AG04450 (cell line): ENCODE measurements around the gene APLNR. TPM values are rescaled to one million over a fixed set of nuclear protein-coding genes. Genes with fewer than 3 reads are reported as not detected.

Experiments
- CTCF ChIA-PET: fragments of 300-600, 350-600 bp; formaldehyde crosslinking; extraction: SDS; loops from one replicate; lab custom pipeline; 2022; ENCODE audit warnings: antibody characterized with exemption, inconsistent platforms; lab: Charles Lee
- POLR2A ChIA-PET: fragments of 350-600 bp; formaldehyde crosslinking; extraction: SDS; loops from one replicate; lab custom pipeline; 2021; ENCODE audit warnings: antibody characterized with exemption, inconsistent platforms; lab: Yijun Ruan, JAX
- DNase-seq: peaks from one replicate; pipeline ENCODE4 v3.0.0-alpha.2; 2011; ENCODE audit warnings: low read depth, low spot score
- H3K27ac ChIP-seq: one replicate; pipeline ENCODE4 v1.5.1; 2012; ENCODE audit warnings: low read depth, low read length, control low read depth
- H3K27me3 ChIP-seq: one replicate; pipeline ENCODE4 v1.6.0; 2012; ENCODE audit warnings: low read length; ENCODE audit not compliant: control insufficient read depth, insufficient read depth
- H3K4me3 ChIP-seq: 2 replicates; pipeline ENCODE4 v1.5.1; 2011; ENCODE audit warnings: mild to moderate bottlenecking, low read depth, low read length, control low read depth
- H3K9me3 ChIP-seq: 2 replicates; pipeline ENCODE4 v1.5.1; 2012; ENCODE audit warnings: low read length; ENCODE audit not compliant: control insufficient read depth, insufficient read depth
- polyA plus RNA-seq: library from polyadenylated mRNA; depleted of rRNA; stranded (reverse); fragments of >200 nt; gene quantifications from 2 replicates; pipeline ENCODE4 v1.2.3, GENCODE V29; 2011
- TF ChIP-seq, protein P1 (sequence below): IDR thresholded peaks from 2 replicates; pipeline ENCODE4 v1.5.1; 2011; ENCODE audit warnings: low read depth, low read length, control low read depth, inconsistent platforms

Gene APLNR
- polyA plus RNA-seq, 1 experiment, result not detected

DNA sequence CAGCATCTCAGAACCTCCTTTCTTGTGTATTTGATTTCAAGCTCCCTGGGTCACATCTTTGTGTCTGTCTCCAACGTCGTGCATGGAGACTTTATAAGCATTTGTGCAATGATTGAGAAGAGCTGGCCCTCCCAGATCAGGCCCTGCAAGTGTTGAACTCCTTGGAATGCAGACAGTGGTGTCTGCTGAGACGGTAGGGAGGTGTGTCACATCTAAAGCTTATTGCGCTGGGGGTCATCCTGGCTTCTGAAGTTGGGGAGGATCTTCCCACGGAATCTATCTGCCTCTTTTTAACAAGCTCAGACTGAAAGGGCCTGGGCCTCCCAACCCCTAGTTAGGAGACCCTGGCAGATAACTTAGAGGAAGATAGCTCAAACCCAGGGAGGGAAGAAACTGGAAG lies 6.7 kb downstream of the APLNR start:
- Histone ChIP-seq H3K4me3 (no peak overlapping the region), H3K27me3 (peaks cover 39% of the 10 kb centered on the region), H3K9me3 (no peaks in the 10 kb centered on the region), H3K27ac (no peak overlapping the region)
- CTCF ChIA-PET, result interaction anchor here (1.6 kb wide), 1 partner anchor 19 kb away, joined by 18 read pairs; no protein-coding TSS in a partner anchor
- POLR2A ChIA-PET, result no interaction called here
- TF ChIP-seq, protein P1, sequence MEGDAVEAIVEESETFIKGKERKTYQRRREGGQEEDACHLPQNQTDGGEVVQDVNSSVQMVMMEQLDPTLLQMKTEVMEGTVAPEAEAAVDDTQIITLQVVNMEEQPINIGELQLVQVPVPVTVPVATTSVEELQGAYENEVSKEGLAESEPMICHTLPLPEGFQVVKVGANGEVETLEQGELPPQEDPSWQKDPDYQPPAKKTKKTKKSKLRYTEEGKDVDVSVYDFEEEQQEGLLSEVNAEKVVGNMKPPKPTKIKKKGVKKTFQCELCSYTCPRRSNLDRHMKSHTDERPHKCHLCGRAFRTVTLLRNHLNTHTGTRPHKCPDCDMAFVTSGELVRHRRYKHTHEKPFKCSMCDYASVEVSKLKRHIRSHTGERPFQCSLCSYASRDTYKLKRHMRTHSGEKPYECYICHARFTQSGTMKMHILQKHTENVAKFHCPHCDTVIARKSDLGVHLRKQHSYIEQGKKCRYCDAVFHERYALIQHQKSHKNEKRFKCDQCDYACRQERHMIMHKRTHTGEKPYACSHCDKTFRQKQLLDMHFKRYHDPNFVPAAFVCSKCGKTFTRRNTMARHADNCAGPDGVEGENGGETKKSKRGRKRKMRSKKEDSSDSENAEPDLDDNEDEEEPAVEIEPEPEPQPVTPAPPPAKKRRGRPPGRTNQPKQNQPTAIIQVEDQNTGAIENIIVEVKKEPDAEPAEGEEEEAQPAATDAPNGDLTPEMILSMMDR, result no peak
- DNase-seq, result no peak

DNA sequence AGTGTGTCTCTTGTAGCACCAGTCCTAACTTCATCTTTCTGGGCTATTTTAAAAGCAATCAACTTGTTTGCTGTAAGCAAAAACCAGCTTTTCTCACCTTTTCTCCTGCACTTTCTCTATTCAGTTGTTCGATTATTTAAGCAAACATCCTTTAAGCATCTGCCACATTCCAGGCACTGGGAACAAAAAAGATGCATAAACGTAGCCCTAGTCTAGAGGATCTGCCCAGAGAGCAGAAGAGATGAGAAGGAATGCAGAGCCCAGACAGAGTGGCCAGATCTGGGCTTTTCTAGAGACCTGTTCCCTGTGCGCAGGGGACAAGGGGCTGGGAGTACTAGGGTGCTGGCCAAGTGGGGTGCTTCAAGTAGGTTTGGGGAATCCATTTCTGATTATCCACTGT lies 8.4 kb downstream of the APLNR start:
- H3K9me3 ChIP-seq, result no peaks in the 10 kb centered on the region
- ChIA-PET CTCF (interaction anchor here (0.8 to 1.0 kb wide), 2 partner anchors 20 to 37 kb away, joined by 3 read pairs; no protein-coding TSS in a partner anchor), POLR2A (no interaction called here)
- no peak overlapping the region for H3K4me3 ChIP-seq
- TF ChIP-seq, protein P1, result no peak
- DNase-seq, result no peak
- peaks cover 27% of the 10 kb centered on the region for H3K27me3 ChIP-seq
- no peak overlapping the region for H3K27ac ChIP-seq

DNA sequence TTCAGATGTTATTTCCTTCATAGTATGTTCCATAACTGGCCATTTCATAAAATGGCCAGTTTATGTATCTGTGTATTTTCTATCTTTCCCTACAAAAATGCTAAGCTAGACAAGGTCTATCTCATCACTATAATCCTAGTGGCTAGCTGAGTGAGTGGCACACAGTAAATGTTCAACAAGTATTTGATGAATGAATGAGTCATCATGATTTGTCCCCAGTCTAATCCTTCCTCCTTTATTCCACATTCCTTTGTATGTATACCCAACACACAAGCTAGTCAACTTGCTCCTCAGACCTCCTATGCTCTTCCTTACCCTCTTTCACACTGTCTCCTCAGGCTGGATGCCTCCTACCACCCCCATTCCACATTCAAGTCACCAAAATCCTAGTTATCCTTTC lies 12.5 kb downstream of the APLNR start:
- Histone ChIP-seq H3K27me3 (peaks cover 8% of the 10 kb centered on the region), H3K4me3 (no peak overlapping the region), H3K27ac (no peak overlapping the region), H3K9me3 (no peaks in the 10 kb centered on the region)
- CTCF ChIA-PET, result interaction anchor here (6.4 kb wide), 1 partner anchor 25 kb away, joined by 69 read pairs; no protein-coding TSS in a partner anchor
- POLR2A ChIA-PET, result interaction anchor here (1.8 kb wide), 1 partner anchor 10 kb away, joined by 5 read pairs; no protein-coding TSS in a partner anchor
- DNase-seq, result no peak
- TF ChIP-seq, protein P1, result no peak

DNA sequence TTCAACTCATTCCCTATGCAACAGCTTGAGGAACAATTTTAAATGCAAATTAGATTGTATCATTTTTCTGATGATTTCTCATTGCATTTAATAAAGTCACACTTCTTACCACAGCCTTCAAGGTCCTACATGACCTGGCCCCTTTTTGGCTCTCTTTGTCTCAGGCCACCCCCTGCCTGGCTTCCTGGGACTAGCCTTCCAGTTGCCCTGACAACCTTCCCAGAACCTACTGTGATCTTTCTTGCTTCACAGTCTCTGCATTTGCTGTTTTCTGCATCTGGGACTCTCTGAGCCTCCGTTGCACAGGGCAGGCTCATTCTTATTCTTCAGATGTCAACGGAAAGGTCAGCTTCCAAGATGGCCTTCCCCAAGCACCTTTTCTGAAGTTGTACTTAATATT lies 12.9 kb downstream of the APLNR start:
- TF ChIP-seq, protein P1, result no peak
- no peak for DNase-seq
- ChIA-PET POLR2A (interaction anchor here (1.8 kb wide), 1 partner anchor 10 kb away, joined by 5 read pairs; no protein-coding TSS in a partner anchor), CTCF (interaction anchor here (6.4 kb wide), 1 partner anchor 25 kb away, joined by 69 read pairs; no protein-coding TSS in a partner anchor)
- Histone ChIP-seq H3K4me3 (no peak overlapping the region), H3K27me3 (peaks cover 8% of the 10 kb centered on the region), H3K27ac (no peak overlapping the region), H3K9me3 (no peaks in the 10 kb centered on the region)

DNA sequence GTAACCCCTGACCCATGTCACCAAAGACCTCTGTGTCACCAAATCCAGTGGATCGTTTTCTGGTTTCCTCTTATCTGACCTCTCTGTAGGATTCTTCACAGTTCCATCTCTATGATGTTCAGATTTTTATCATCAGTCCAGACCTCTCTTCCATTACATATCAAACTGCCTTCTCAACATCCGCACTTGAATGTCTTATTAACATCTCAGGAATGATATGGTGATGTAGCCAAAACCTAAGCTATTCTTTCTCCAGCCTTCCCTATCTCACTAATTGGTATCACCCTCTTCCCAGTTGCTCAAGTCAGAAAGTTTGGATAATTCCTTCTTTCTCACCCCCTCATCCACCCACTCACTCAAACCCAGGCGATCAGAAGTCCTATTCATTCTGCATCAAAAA lies 13.4 kb downstream of the APLNR start:
- no peak for DNase-seq
- TF ChIP-seq, protein P1, result no peak
- Histone ChIP-seq H3K27me3 (peaks cover 4% of the 10 kb centered on the region), H3K27ac (no peak overlapping the region), H3K4me3 (no peak overlapping the region), H3K9me3 (no peaks in the 10 kb centered on the region)
- POLR2A ChIA-PET, result interaction anchor here (1.8 kb wide), 1 partner anchor 10 kb away, joined by 5 read pairs; no protein-coding TSS in a partner anchor
- CTCF ChIA-PET, result interaction anchor here (6.4 kb wide), 1 partner anchor 26 kb away, joined by 69 read pairs; no protein-coding TSS in a partner anchor
